Breast epithelium (tissue), 3 donors: ENCODE measurements around the gene KAT2B.

Experiments used
- CTCF ChIP-seq, 3 donors: fragments of 450-650 bp; IDR thresholded peaks; one replicate each; pipeline ENCODE4 v1.5.1; 2016 to 2017; ENCODE audit warnings: antibody characterized with exemption in 3 of 3, mild to moderate bottlenecking in 3 of 3, moderate library complexity in 3 of 3
- POLR2A ChIP-seq: fragments of 450-650 bp; IDR thresholded peaks from one replicate; pipeline ENCODE4 v1.6.1; 2016; ENCODE audit warnings: antibody characterized with exemption, mild to moderate bottlenecking, moderate library complexity
- POLR2AphosphoS5 ChIP-seq, 3 donors: sonication (generic); formaldehyde crosslinking; IDR thresholded peaks; one replicate each; pipeline ENCODE4 v1.6.1; 2017; ENCODE audit warnings: antibody characterized with exemption in 3 of 3

- TF ChIP-seq POLR2AphosphoS5 (IDR thresholded peaks at IDR 0.05): no peak
- TF ChIP-seq CTCF (IDR thresholded peaks at IDR 0.05): no peak
- TF ChIP-seq POLR2A: no peak
Measured at GRCh38 chr3:20141316-20141715, 101.1 kb downstream of the KAT2B start.
